ENCODE results near the gene DKK3.

The DKK3 gene

GRCh38 chr11:11935536-11935935 lies 72.9 kb downstream of the DKK3 start:
- no peak for DNase-seq

GRCh38 chr11:11931461-11932055 lies 76.9 kb downstream of the DKK3 start:
- peak; percentile 33 for DNase-seq

GRCh38 chr11:11929920-11930319 lies 78.5 kb downstream of the DKK3 start:
- no peak for DNase-seq

- DNase-seq = no peak
Observed at GRCh38 chr11:11923828-11924227, 84.6 kb downstream of the DKK3 start.

- no peak for DNase-seq
Observed at GRCh38 chr11:11916981-11917399, 91.4 kb downstream of the DKK3 start.

GRCh38 chr11:11915625-11916024 lies 92.8 kb downstream of the DKK3 start:
- no peak for DNase-seq

GRCh38 chr11:11913395-11913794 lies 95.0 kb downstream of the DKK3 start:
- no peak for DNase-seq
